HEK293T (cell line): Measurements from ENCODE around the gene DCAF15.

Experiments
- FOXM1 ChIP-seq: fragments of 450-650 bp; IDR thresholded peaks from 2 replicates; pipeline ENCODE4 v1.6.1; 2017; ENCODE audit warnings: mild to moderate bottlenecking, borderline replicate concordance
- NFRKB ChIP-seq: fragments of 450-650 bp; IDR thresholded peaks from 2 replicates; pipeline ENCODE4 v1.6.1; 2016; ENCODE audit warnings: mild to moderate bottlenecking, moderate library complexity
- SP1 ChIP-seq: fragments of 450-650 bp; IDR thresholded peaks from 2 replicates; pipeline ENCODE4 v1.6.1; 2017
- SUZ12 ChIP-seq: fragments of 450-650 bp; IDR thresholded peaks from 2 replicates; pipeline ENCODE4 v1.6.1; 2016; ENCODE audit warnings: mild to moderate bottlenecking
- ZNF384 ChIP-seq: fragments of 450-650 bp; IDR thresholded peaks from 2 replicates; pipeline ENCODE4 v1.6.1; 2016
- TF ChIP-seq, protein P1 (sequence below): fragments of 450-650 bp; IDR thresholded peaks from 2 replicates; pipeline ENCODE4 v1.6.1; 2016

GRCh38 chr19:13995878-13996765 lies 43.8 kb downstream of the DCAF15 start:
- no peak for TF ChIP-seq NFRKB
- TF ChIP-seq SP1, result no peak
- TF ChIP-seq FOXM1, result no peak
- TF ChIP-seq, protein P1, sequence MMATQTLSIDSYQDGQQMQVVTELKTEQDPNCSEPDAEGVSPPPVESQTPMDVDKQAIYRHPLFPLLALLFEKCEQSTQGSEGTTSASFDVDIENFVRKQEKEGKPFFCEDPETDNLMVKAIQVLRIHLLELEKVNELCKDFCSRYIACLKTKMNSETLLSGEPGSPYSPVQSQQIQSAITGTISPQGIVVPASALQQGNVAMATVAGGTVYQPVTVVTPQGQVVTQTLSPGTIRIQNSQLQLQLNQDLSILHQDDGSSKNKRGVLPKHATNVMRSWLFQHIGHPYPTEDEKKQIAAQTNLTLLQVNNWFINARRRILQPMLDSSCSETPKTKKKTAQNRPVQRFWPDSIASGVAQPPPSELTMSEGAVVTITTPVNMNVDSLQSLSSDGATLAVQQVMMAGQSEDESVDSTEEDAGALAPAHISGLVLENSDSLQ, result no peak
- no peak for TF ChIP-seq SUZ12
- TF ChIP-seq ZNF384, result no peak
